ENCODE results near the gene SEC23B. TPM values are rescaled to one million over a fixed set of nuclear protein-coding genes. Genes with fewer than 3 reads are reported as not detected.

SEC23B gene
- total and polyA plus RNA-seq, 2 of the 13 experiments (the other 11 are each of a cell fraction or from before 2014, with no cell fraction given), result 114 to 120 TPM

GRCh38 chr20:18507218-18508191 lies at the start of gene SEC23B (continued):
- TF ChIP-seq ZNF383 (CRISPR knock-in tag; IDR thresholded peaks at IDR 0.05; ENCODE audit: borderline replicate concordance) (peak; percentile 86), ARHGAP35 (CRISPR knock-in tag; IDR thresholded peaks at IDR 0.05; ENCODE audit: borderline replicate concordance) (peak; percentile 47), ZFX (CRISPR knock-in tag; IDR thresholded peaks at IDR 0.05; ENCODE audit: low read depth) (peak; percentile 94), YEATS2 (CRISPR knock-in tag; IDR thresholded peaks at IDR 0.05; ENCODE audit: borderline replicate concordance) (peak; percentile 94), ZSCAN21 (CRISPR knock-in tag; IDR thresholded peaks at IDR 0.05; ENCODE audit: borderline replicate concordance) (peak; percentile 71), TARDBP (CRISPR knock-in tag; IDR thresholded peaks at IDR 0.05) (peak; percentile 98), RAD21 (CRISPR knock-in tag; IDR thresholded peaks at IDR 0.05) (0 out of 2 replicates have a peak, but pooled peaks have one; percentile 33), FLYWCH1 (CRISPR knock-in tag; IDR thresholded peaks at IDR 0.05) (no peak), TERF1 (CRISPR knock-in tag; IDR thresholded peaks at IDR 0.05) (no peak), RORA (CRISPR knock-in tag; IDR thresholded peaks at IDR 0.05) (no peak), ZSCAN9 (CRISPR knock-in tag; IDR thresholded peaks at IDR 0.05; ENCODE audit: borderline replicate concordance) (peak; percentile 95), ZNF30 (CRISPR knock-in tag; IDR thresholded peaks at IDR 0.05) (no peak), KLF9 (CRISPR knock-in tag; IDR thresholded peaks at IDR 0.05; ENCODE audit: low read depth) (peak; percentile 92), REXO4 (CRISPR knock-in tag; IDR thresholded peaks at IDR 0.05; ENCODE audit: borderline replicate concordance) (no peak), CHCHD3 (CRISPR knock-in tag; IDR thresholded peaks at IDR 0.05) (peak; percentile 44; the same call in 1 of the 2 replicates), TBX3 (IDR thresholded peaks at IDR 0.05; ENCODE audit: borderline replicate concordance) (peak; percentile 66; the same call in 1 of the 2 replicates), ELF1 (CRISPR knock-in tag; IDR thresholded peaks at IDR 0.05) (peak; percentile 96), DNMT1 (CRISPR knock-in tag; IDR thresholded peaks at IDR 0.05) (0 out of 2 replicates have a peak, but pooled peaks have one; percentile 82)
- TF ChIP-seq, protein P1, sequence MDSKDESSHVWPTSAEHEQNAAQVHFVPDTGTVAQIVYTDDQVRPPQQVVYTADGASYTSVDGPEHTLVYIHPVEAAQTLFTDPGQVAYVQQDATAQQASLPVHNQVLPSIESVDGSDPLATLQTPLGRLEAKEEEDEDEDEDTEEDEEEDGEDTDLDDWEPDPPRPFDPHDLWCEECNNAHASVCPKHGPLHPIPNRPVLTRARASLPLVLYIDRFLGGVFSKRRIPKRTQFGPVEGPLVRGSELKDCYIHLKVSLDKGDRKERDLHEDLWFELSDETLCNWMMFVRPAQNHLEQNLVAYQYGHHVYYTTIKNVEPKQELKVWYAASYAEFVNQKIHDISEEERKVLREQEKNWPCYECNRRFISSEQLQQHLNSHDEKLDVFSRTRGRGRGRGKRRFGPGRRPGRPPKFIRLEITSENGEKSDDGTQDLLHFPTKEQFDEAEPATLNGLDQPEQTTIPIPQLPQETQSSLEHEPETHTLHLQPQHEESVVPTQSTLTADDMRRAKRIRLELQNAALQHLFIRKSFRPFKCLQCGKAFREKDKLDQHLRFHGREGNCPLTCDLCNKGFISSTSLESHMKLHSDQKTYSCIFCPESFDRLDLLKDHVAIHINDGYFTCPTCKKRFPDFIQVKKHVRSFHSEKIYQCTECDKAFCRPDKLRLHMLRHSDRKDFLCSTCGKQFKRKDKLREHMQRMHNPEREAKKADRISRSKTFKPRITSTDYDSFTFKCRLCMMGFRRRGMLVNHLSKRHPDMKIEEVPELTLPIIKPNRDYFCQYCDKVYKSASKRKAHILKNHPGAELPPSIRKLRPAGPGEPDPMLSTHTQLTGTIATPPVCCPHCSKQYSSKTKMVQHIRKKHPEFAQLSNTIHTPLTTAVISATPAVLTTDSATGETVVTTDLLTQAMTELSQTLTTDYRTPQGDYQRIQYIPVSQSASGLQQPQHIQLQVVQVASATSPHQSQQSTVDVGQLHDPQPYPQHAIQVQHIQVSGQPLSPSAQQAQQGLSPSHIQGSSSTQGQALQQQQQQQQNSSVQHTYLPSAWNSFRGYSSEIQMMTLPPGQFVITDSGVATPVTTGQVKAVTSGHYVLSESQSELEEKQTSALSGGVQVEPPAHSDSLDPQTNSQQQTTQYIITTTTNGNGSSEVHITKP (CRISPR knock-in tag; IDR thresholded peaks at IDR 0.05; ENCODE audit: low read depth), result peak; percentile 88; the same call in 1 of the 2 replicates
- TF ChIP-seq, protein P2, sequence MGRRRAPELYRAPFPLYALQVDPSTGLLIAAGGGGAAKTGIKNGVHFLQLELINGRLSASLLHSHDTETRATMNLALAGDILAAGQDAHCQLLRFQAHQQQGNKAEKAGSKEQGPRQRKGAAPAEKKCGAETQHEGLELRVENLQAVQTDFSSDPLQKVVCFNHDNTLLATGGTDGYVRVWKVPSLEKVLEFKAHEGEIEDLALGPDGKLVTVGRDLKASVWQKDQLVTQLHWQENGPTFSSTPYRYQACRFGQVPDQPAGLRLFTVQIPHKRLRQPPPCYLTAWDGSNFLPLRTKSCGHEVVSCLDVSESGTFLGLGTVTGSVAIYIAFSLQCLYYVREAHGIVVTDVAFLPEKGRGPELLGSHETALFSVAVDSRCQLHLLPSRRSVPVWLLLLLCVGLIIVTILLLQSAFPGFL (CRISPR knock-in tag; IDR thresholded peaks at IDR 0.05), result no peak
